Fibroblast of lung (primary cell): ENCODE data around the gene CDH4. TPM values are rescaled to one million over a fixed set of nuclear protein-coding genes. Genes with fewer than 3 reads are reported as not detected.

Experiments used
- DNase-seq, 2 donors: peaks; one replicate each; pipeline versions ENCODE4 v3.0.0 to v3.0.0-alpha.2; 2010; ENCODE audit warnings: low read depth in 2 of 2
- H2AFZ ChIP-seq: 2 replicates; pipeline ENCODE4 v1.5.1; 2012; ENCODE audit warnings: low read length, control low read depth, inconsistent platforms
- H3K27ac ChIP-seq: 2 replicates; pipeline ENCODE4 v1.5.1; 2011; ENCODE audit warnings: low read length, control low read depth; ENCODE audit not compliant: insufficient read depth
- H3K27me3 ChIP-seq: 2 replicates; pipeline ENCODE4 v1.5.1; 2011; ENCODE audit warnings: mild to moderate bottlenecking, low read length; ENCODE audit not compliant: control insufficient read depth, insufficient read depth
- H3K36me3 ChIP-seq: 2 replicates; pipeline ENCODE4 v1.5.1; 2011; ENCODE audit warnings: low read length; ENCODE audit not compliant: control insufficient read depth, insufficient read depth
- H3K4me1 ChIP-seq: 2 replicates; pipeline ENCODE4 v1.5.1; 2011; ENCODE audit warnings: low read length; ENCODE audit not compliant: control insufficient read depth, insufficient read depth; ENCODE audit errors: extremely low read depth
- H3K4me2 ChIP-seq: 2 replicates; pipeline ENCODE4 v1.5.1; 2011; ENCODE audit warnings: low read length, control low read depth; ENCODE audit not compliant: insufficient read depth; ENCODE audit errors: extremely low read depth
- H3K4me3 ChIP-seq, 4 experiments: fragments of 200-600 bp in 1 of 4; sonication (generic) in 1 of 4; replicated peaks in 1 of 4; 2 replicates each; pipeline ENCODE4 v1.5.1; 2011 to 2016; ENCODE audit warnings: low read length in 4 of 4, low read depth in 3 of 4, mild to moderate bottlenecking in 3 of 4, control low read depth in 2 of 4, inconsistent platforms in 1 of 4, mixed read lengths in 1 of 4; ENCODE audit not compliant: insufficient read depth in 1 of 4; ENCODE audit errors: control extremely low read depth in 1 of 4
- H3K79me2 ChIP-seq: 2 replicates; pipeline ENCODE4 v1.5.1; 2012; ENCODE audit warnings: mild to moderate bottlenecking, low read length, inconsistent platforms; ENCODE audit not compliant: control insufficient read depth, insufficient read depth
- H3K9ac ChIP-seq: 2 replicates; pipeline ENCODE4 v1.5.1; 2011; ENCODE audit warnings: mild to moderate bottlenecking, low read length, control low read depth; ENCODE audit not compliant: insufficient read depth
- H3K9me3 ChIP-seq: 2 replicates; pipeline ENCODE4 v1.5.1; 2012; ENCODE audit warnings: low read depth, low read length; ENCODE audit not compliant: control insufficient read depth, insufficient read depth
- H4K20me1 ChIP-seq: 2 replicates; pipeline ENCODE4 v1.5.1; 2011; ENCODE audit warnings: low read length; ENCODE audit not compliant: control insufficient read depth, insufficient read depth; ENCODE audit errors: extremely low read depth
- EZH2 ChIP-seq: IDR thresholded peaks from 2 replicates; pipeline ENCODE4 v1.5.1; 2012; ENCODE audit warnings: low read length, control low read depth, mild to moderate bottlenecking; ENCODE audit errors: missing control alignments
- polyA plus RNA-seq, 2 donors: library from polyadenylated mRNA; depleted of rRNA in 1 of 2; stranded (reverse) in 1 of 2; unstranded in 1 of 2; fragments of >200 nt; gene quantifications; 2 replicates each; pipeline ENCODE4 v1.2.1, GENCODE V29; 2011 to 2012; ENCODE audit warnings: missing spikeins in 1 of 2
- total RNA-seq: library from RNA; depleted of rRNA; stranded (reverse); fragments of >200 nt; gene quantifications from 2 replicates; pipeline ENCODE4 v1.2.1, GENCODE V29; 2014
- TF ChIP-seq, protein P1 (sequence below), 2 donors: IDR thresholded peaks in 1 of 2; conservative IDR thresholded peaks in 1 of 2; 1 replicate in 1 of 2; 2 replicates in 1 of 2; pipeline ENCODE4 v1.5.1; 2011 to 2012; ENCODE audit warnings: low read length in 2 of 2, control low read depth in 1 of 2, inconsistent platforms in 1 of 2, low read depth in 1 of 2, mild to moderate bottlenecking in 1 of 2

CDH4 gene
- total and polyA plus RNA-seq, 2 donors (not counting 1 experiment from before 2014, with no cell fraction given), result 4.8 to 6.8 TPM

DNA sequence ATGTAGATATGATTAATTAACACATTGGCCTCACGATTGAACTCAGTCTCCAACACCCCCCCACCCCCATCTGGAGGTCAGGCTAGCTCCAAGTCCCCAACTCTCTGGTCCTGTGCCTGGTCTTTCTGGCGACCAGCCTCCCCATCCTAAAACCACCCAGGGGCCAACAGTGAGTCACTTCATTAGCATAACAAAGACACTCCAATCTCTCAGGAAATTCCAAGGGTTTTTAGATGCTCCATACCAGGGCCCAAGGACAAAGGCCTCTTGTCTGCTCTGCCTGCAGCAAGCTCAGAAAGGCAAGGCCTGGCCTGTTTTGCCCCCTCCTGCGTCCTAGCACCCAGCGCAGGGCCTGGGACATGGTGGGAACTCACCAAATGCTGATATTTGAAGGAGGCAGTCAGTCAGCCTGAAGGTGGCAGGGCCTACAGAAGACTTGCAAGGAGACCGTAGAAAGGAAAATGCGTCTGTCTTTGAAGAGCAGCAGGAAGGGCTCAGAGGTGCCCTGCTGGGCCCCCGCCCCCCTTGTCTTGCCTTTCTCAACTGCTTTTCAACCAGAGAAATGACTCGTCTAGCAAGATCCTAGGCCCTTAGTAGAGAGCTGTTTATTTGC lies 184.7 kb downstream of the CDH4 start:
- H3K4me3 ChIP-seq, result no peak overlapping the region
- no peak for TF ChIP-seq EZH2
- TF ChIP-seq, protein P1, sequence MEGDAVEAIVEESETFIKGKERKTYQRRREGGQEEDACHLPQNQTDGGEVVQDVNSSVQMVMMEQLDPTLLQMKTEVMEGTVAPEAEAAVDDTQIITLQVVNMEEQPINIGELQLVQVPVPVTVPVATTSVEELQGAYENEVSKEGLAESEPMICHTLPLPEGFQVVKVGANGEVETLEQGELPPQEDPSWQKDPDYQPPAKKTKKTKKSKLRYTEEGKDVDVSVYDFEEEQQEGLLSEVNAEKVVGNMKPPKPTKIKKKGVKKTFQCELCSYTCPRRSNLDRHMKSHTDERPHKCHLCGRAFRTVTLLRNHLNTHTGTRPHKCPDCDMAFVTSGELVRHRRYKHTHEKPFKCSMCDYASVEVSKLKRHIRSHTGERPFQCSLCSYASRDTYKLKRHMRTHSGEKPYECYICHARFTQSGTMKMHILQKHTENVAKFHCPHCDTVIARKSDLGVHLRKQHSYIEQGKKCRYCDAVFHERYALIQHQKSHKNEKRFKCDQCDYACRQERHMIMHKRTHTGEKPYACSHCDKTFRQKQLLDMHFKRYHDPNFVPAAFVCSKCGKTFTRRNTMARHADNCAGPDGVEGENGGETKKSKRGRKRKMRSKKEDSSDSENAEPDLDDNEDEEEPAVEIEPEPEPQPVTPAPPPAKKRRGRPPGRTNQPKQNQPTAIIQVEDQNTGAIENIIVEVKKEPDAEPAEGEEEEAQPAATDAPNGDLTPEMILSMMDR (conservative IDR thresholded peaks at IDR 0.05 in 1 of 2, IDR thresholded peaks at IDR 0.05 in 1 of 2; ENCODE audit: low read depth in 1 of 2, low read length in 2 of 2), result no peak
- no peak overlapping the region for H3K9ac ChIP-seq
- no peaks in the 10 kb centered on the region for H4K20me1 ChIP-seq
- H2AFZ ChIP-seq, result no peak overlapping the region
- no peaks in the 10 kb centered on the region for H3K79me2 ChIP-seq
- no peaks in the 10 kb centered on the region for H3K27me3 ChIP-seq
- H3K36me3 ChIP-seq, result no peaks in the 10 kb centered on the region
- DNase-seq, result peak; percentile 37 to 98
- peak overlapping the region; percentile 9 for H3K27ac ChIP-seq
- H3K4me2 ChIP-seq, result peak overlapping the region; percentile 45
- peaks cover 8% of the 10 kb centered on the region for H3K4me1 ChIP-seq
- H3K9me3 ChIP-seq, result no peaks in the 10 kb centered on the region

GRCh38 chr20:61437280-61438206 lies 185.5 kb downstream of the CDH4 start:
- TF ChIP-seq EZH2, result no peak
- TF ChIP-seq, protein P1 (conservative IDR thresholded peaks at IDR 0.05 in 1 of 2, IDR thresholded peaks at IDR 0.05 in 1 of 2; ENCODE audit: low read depth in 1 of 2, low read length in 2 of 2), result no peak
- no peaks in the 10 kb centered on the region for H3K36me3 ChIP-seq
- peak overlapping the region; percentile 9 for H3K27ac ChIP-seq
- H3K9ac ChIP-seq, result no peak overlapping the region
- no peaks in the 10 kb centered on the region for H3K9me3 ChIP-seq
- peak overlapping the region; percentile 30 for H2AFZ ChIP-seq
- peak; percentile 94 to 95 for DNase-seq
- H3K4me2 ChIP-seq, result peak overlapping the region; percentile 45
- H4K20me1 ChIP-seq, result no peaks in the 10 kb centered on the region
- H3K27me3 ChIP-seq, result no peaks in the 10 kb centered on the region
- H3K79me2 ChIP-seq, result no peaks in the 10 kb centered on the region
- peaks cover 9% of the 10 kb centered on the region for H3K4me1 ChIP-seq
- H3K4me3 ChIP-seq, result no peak overlapping the region

DNA sequence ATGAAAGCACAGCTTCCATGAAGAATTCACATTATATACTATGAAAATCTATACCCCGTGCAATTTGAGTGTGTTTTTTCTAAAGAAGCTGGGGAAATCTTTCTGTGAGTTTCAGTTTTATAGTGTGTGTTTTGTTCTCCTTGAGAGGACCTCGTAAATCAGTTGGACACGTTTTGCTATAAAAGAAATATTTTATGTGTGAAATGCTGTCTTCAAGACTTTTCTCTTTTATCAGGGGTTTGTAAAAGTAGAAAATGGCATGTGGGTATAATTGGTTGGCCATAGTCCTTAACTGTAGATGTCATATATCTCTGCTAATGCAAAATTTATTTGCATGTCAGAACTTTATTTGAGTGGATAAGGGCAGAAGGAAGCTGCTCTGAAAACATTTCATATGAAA lies 186.2 kb downstream of the CDH4 start:
- Histone ChIP-seq H3K9ac (no peak overlapping the region), H3K9me3 (no peaks in the 10 kb centered on the region), H3K4me1 (peaks cover 12% of the 10 kb centered on the region), H4K20me1 (no peaks in the 10 kb centered on the region), H3K4me3 (no peak overlapping the region), H3K27me3 (no peaks in the 10 kb centered on the region), H3K79me2 (no peaks in the 10 kb centered on the region), H2AFZ (no peak overlapping the region), H3K4me2 (no peak overlapping the region), H3K36me3 (no peaks in the 10 kb centered on the region), H3K27ac (no peak overlapping the region)
- no peak for TF ChIP-seq EZH2
- TF ChIP-seq, protein P1 (conservative IDR thresholded peaks at IDR 0.05 in 1 of 2, IDR thresholded peaks at IDR 0.05 in 1 of 2; ENCODE audit: low read depth in 1 of 2, low read length in 2 of 2), result no peak
- DNase-seq, result no peak
